Midbrain (tissue), 1 donor: ENCODE data around the gene SCAMP3.
"Not testable (repeated sequence)": the region's sequence is repeated elsewhere in the genome, so short reads cannot be mapped to it uniquely, and the experiment has no call there.

ENCODE experiments used
- DNase-seq: peaks from one replicate; lab custom pipeline; 2025; lab: John Stamatoyannopoulos, UW

The SCAMP3 gene

DNA sequence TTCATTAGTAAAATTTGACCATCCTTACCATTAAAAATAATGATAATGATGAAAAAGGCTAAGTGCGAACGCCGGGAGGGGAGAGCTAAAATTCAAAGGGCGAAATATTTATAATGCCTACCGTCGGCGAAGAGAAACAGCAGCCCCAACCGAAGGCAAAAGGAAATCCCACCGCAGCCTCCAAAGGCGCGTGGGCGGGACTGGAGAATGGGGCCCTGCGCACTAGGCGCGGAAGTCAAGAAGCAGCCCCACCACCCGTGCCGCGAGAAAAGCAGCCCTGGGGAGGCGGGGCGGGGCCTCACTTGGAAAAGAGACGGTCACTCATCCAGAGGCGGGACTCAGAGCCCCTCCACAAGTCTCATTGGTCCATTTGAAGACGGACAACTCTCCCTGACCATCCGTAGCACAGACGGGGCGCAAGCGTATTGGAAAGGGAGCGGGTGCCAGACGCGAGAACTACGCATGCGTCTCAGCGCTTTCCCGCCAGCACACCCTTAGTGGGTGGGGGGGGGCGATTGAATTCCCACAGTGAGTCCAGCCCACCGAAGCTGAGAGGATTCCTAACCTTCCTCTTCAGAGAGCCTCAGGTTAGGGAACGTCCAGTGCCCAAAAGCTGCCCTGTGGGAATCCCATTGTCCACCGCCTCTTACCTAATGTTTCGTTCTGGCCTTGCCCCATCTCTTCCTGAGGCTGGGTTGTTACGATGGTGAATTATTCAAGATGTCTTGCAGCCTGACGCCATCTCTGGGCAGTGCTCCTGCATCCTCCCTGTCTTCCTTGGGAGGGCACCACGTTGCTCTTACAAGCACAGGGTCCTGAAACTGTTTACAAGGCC lies 34.7 kb downstream of the SCAMP3 start:
- DNase-seq, result peak; percentile 98

GRCh38 chr1:155226910-155227260 lies 35.3 kb downstream of the SCAMP3 start:
- no peak for DNase-seq

DNA sequence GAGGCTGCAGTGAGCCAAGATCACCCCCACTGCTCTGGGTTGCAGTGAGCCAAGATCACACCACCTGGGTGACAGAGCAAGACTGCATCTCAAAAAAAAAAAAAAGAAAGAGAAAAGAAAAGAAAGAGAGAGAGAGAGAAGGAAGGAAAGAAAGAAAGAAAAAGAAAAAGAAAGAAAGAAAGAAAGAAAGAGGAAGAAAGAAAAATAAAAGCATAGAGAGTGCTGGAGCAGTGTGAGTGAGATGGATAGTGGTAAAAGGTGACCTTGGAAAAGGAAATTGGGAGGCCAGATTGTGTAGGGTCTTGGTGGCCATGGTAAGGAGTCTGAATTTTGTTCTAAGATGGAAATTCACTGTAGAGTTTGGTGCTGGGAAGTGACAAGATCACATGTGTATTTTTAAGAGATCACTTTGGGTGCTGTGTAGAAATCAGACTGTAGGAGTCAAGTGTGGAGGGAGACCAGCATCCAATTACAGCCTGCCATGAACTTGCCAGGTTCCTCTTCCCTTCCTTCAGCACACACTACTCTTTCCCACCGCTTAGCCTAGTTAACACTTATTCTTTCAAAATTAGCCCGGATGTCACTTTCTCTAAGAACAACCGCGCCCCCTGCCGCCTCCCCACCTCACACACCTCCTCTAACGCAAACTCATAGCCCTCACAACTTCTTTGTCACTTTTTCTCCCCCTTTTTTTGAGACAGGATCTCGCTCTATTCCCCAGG lies 35.8 kb downstream of the SCAMP3 start:
- peak; percentile 64 for DNase-seq

DNA sequence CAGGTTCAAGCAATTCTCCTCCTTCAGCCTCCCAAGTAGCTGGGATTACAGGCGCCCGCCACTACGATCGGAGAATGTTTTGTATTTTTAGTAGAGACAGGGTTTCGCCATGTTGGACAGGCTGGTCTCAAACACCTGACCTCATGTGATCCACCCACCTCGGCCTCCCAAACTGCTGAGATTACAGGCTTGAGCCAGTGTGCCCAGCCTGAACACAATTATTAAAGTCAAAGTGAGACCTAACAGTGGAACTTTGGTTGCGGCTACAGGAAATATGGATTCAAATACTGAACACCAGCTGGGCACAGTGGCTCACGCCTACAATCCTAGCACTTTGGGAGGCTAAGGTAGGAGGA lies 36.8 kb downstream of the SCAMP3 start:
- DNase-seq, result not testable (repeated sequence)

GRCh38 chr1:155223047-155223446 lies 39.1 kb downstream of the SCAMP3 start:
- no peak for DNase-seq

DNA sequence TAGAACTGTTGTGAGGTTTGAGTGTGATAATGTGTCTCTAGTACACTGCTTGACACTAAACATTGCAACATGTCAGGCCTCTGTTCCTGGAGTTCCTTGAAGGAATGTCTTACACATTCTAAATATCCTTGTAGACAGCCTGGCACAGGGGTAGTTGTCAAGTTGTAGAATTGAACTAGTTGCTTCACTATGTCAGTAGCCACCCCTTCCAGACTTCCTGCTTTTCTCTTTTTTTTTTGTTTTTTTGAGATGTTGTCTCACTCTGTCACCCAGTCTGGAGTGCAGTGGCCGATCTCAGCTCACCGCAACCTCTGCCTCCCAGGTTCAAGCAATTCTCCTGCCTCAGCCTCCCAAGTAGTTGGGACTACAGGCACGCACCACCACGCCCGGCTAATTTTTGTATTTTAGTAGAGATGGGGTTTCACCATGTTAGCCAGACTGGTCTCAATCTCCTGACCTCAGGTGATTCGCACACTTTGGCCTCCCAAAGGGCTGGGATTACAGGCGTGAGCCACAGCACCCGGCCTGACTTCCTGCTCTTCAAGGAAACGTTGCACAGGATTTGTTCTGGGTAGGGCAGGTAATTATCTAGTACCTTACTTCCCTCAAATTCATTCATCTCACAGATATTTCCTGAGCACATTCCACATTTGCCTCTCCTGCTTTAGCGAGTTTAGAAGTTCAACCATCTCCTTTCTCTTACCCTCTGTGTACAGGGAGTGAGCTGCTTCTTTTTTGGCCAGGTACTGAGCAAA lies 41.8 kb downstream of the SCAMP3 start:
- DNase-seq, result not testable (repeated sequence)

DNA sequence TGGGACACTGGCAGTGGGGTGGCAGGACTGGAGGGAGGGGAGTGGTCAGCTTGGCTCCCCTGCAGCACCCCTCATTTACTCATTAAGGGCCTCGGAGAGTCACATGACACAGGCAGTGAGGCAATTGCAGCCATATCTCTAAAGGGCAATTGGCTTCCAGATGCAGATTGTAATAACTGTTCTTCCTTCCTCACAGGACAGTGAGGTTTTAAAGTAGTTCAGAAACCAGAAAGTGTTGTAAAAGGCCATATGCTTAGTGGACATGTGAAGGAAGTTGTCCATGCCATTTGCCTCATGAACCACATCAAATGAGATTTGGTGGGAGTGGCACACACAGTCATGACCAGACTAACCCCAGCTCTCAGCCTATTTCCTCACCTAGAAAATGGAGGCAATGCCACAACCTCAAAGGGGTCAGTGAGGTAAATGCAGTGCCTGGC lies 42.5 kb downstream of the SCAMP3 start:
- peak; percentile 75 for DNase-seq

DNA sequence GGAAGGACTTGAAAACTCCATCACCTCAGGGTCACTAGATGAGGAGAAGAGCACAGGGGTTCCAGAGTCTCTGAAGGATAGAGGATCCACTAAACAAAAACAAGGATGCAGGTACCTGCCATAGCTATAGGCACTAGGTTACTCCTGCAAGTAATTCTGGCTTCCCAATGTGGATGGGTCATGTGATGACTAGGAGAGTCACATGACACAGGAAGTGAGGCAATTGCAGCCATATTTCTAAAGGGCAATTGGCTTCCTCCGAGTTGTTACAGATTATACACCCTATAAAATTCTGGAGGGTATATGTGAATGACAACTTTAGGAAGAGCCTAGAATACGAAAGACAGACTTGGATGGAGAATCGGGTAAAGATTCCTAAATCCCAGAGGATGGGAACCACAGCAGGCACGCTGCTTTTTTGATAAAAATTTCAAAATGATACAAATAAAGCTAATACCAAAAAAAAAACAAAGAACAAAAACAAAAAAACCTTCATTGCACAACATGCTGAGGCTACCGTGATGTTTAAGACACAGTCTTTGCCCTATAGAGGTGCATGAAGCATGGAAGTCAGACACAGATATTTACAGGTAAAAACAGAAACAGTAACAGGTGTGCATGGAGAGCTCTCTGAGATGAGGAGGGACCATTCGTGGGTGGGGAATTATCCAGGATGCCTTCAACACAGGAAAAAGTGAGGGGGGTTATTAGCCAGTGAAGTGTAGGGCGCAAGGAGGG lies 43.1 kb downstream of the SCAMP3 start:
- DNase-seq, result peak; percentile 85

DNA sequence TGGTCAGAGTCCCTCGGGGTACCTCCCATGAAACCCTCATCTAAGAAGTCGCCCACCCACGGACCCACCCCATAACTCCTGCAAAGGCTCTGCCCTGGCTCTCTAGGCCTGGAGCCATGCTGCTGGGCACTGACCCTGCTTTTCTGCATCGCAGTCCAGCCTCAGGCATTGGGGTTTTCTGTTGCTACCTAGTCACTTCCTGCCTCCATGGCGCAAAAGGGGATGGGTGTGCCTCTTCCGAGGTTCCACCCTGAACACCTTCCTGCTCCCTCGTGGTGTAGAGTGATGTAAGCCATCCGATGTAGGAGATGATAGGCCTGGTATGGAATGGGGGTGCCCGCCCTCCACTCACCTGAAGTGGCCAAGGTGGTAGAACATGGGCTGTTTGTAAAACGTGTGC lies 47.5 kb downstream of the SCAMP3 start:
- DNase-seq, result not testable (repeated sequence)

DNA sequence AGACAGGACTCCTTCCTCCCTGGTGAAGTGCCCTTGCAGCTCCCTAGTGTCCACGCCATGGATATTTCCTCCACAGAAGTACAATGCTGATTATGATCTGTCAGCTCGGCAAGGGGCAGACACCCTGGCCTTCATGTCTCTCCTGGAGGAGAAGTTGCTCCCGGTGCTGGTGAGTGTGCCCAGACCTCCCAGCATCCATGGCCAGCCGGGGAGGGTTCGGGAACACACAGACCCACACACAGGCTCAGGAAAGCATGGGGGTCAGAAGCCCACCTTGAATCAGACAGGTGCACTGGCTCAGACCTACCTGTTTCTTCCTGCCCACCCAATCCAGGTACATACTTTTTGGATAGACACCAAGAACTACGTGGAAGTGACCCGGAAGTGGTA lies 50.1 kb downstream of the SCAMP3 start:
- DNase-seq, result not testable (repeated sequence)

DNA sequence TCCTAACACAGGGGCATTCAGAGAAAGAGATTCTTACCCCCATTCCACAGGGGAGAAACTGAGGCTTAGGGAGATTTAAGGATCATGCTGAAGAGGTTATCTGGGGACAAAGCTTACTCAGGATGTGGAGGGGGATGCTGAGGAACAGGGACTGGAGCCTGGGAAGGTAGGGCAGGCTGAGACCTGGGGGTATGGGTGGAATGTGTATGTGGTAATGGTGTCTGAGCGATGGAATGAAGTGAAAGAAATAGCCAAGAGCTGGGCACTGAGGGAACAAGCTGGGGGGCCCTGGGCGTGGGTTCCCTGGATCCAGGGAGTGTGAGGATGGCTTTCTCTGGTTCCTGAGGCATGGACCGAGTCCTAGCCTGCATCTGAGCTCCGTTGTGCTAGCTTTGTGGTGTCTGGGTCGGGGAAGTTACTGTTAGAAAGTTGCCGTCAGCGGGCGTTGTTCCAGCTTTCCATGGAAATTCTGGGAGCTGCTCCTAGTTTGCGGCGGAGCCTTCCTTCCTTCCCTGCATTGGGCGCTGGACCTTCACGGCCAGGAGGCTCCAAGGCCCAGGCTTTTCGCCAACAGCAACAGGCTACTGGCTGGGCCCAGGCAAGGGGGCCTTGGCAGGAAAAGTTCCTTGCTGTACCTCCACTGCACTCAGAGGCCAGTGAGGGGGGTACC lies 50.6 kb downstream of the SCAMP3 start:
- peak; percentile 10 for DNase-seq

DNA sequence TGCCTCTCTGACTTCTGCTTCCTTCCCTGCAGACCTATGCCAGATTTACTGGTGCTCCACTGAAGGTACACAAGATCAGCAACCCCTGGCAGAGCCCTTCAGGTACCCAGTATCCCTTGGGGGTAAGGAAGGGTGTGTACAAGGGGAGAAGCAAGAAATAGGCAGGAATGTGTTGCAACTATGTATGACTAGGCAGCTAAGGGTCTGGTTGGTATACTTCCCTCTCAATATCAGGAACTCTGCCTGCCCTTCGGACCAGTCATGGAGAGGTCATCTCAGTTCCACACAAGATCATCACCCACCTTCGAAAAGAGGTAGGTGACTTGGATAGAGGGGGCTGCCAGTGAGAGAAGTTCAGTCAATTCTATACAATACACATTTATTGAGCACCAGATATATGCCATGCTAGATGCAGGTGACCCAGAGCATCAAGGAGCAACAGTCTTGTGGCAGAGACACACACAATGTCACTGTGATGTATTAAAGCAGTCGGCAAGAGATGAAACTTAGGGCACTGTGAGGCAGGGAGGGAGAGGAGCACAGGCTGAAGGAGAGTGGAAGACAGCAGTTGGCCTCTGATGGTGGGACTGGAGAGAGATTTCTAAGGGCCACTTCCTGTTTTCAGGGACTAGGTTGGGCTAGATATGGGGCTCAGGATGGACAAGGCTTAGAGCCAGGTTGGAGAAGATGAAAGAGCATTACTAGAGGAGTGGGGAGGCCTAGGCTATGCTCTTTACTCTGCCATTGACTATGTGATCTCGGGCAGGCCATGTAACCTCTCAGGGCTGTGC lies 51.7 kb downstream of the SCAMP3 start:
- no peak for DNase-seq

DNA sequence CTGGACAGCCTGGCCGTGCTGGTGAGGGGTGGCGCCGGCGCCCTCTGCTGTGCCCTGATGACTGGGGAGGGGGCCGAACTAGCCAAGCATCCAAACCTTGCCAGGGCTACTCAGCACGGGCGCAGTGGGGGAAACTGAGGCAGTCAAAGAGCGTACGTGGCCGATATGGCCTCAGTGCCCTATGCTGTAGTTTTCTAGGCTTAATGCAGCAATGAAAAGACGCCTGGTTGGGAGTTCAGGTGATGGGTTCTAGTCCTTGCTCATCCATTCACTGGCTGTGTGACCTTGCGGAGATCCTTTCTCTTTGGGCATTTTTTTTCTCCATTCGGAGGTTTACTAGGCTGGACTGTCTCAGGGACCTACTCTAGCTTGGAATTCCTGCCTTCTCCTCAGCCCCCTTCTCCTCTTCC lies 52.8 kb downstream of the SCAMP3 start:
- DNase-seq, result no peak

GRCh38 chr1:155208541-155209311 lies 53.4 kb downstream of the SCAMP3 start, which contains the start of gene MTX1:
Gene MTX1 (plus strand): TSS chr1:155208695. CDS start chr1:155208805, 110 bp downstream.
- peak; percentile 84 for DNase-seq

GRCh38 chr1:155207806-155208540 lies 54.2 kb downstream of the SCAMP3 start, which contains the start of gene THBS3:
Gene THBS3 (minus strand): TSS chr1:155207897. CDS start chr1:155207876, 21 bp downstream.
- DNase-seq, result peak; percentile 40

DNA sequence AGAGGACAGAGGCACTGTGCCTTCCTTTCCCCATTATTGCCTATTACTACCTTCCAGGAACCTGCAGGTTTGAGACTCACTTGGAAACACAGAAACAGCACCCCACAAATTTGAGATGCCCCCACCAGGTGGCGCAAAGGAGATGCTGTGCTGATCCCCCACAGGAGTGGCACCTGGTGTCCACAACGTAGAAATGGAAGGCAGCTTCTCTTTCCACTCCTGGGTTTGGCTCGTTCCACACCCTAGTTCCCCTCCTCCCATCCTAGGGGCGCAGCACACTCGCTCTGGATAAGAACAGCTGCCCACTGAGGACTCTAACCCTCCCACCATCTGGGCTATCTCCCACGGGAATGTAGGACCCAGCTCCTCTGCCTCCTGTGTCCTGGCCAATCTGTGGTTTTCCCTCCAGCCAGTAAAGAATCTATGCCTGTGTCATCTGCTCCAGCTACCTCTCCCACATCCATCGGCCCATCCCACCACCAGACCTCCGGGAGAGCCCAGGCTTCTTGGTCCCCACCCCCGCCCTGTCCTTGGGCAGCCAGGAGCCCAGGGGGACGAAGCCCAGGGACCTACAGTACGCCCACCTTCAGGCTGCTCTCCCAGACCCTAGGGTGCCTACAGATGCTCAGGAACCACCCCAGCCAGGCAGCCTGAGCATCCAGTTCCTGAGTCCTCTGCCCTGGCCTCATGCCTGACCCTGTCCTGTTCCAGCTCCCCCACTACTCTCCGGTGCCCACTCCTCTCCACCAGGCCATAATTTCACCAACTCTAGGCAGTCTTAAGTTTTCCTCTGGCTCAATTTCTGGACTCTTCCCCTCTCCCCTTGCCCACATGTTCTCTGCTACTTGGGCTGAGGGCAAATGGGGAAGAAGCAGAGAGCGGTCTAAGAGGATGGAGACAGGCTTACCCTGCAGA lies 55.0 kb downstream of the SCAMP3 start:
- peak; percentile 73 for DNase-seq
